GM13976 (cell line): ENCODE measurements around the gene HCN2.
"Not testable (repeated sequence)": the region's sequence is repeated elsewhere in the genome, so short reads cannot be mapped to it uniquely, and the experiment has no call there.

Experiments used
- DNase-seq: peaks from one replicate; pipeline ENCODE4 v3.0.0; 2012; ENCODE audit warnings: low spot score
- CTCF ChIP-seq: IDR thresholded peaks from 2 replicates; pipeline ENCODE4 v1.5.1; 2012; ENCODE audit warnings: borderline replicate concordance, mild to moderate bottlenecking; ENCODE audit not compliant: insufficient read depth; ENCODE audit errors: extremely low read depth, missing control alignments, control extremely low read depth
- in situ Hi-C: fragments of 300-500 bp; cut with MboI; formaldehyde crosslinking; loops from one replicate; pipeline ENCODE4 v1.12.0; 2022; ENCODE audit warnings: low sequenced_read_pairs, mixed read lengths, inconsistent platforms; ENCODE audit not compliant: unreplicated experiment

HCN2 gene

GRCh38 chr19:604355-604754, 14.7 kb downstream of the HCN2 start:
- TF ChIP-seq CTCF: no peak
- DNase-seq: peak; percentile 72
- in situ Hi-C loops: no loop called here

- DNase-seq, in situ Hi-C loops: not testable (repeated sequence)
Measured at GRCh38 chr19:605061-605971, 15.6 kb downstream of the HCN2 start.

- in situ Hi-C loops: no loop called here
- DNase-seq: no peak
- TF ChIP-seq CTCF: no peak
Measured at GRCh38 chr19:607301-608154, 17.8 kb downstream of the HCN2 start.

GRCh38 chr19:608155-609003, 18.7 kb downstream of the HCN2 start:
- no peak for TF ChIP-seq CTCF
- in situ Hi-C loops: no loop called here
- no peak for DNase-seq

GRCh38 chr19:609004-609346, 19.3 kb downstream of the HCN2 start:
- in situ Hi-C loops: no loop called here
- TF ChIP-seq CTCF: no peak
- no peak for DNase-seq

- in situ Hi-C loops: no loop called here
- TF ChIP-seq CTCF: no peak
- no peak for DNase-seq
Measured at GRCh38 chr19:610071-610800, 20.6 kb downstream of the HCN2 start.
